RWPE2 (cell line): Measurements from ENCODE around the gene KCMF1.

Experiments
- ATAC-seq: fragments of 200-7000 bp; cut with Tn5 transposase; 3 replicates; pipeline ENCODE4 v1.9.1; 2021; ENCODE audit warnings: low read depth
- DNase-seq: peaks from one replicate; pipeline ENCODE4 v3.0.0-alpha.2; 2020; ENCODE audit warnings: low spot score
- H3K27ac ChIP-seq: fragments of 450-650 bp; 2 replicates; pipeline ENCODE4 v1.5.1; 2017; ENCODE audit warnings: mild to moderate bottlenecking; ENCODE audit not compliant: poor library complexity, severe bottlenecking
- H3K27me3 ChIP-seq: fragments of 250-450 bp; sonication (Bioruptor Pico); 2 replicates; pipeline ENCODE4 v1.5.1; 2021; ENCODE audit warnings: mild to moderate bottlenecking, moderate library complexity; ENCODE audit not compliant: insufficient read depth, poor library complexity, severe bottlenecking
- H3K36me3 ChIP-seq: fragments of 250-450 bp; sonication (Bioruptor Pico); 2 replicates; pipeline ENCODE4 v1.5.1; 2020; ENCODE audit warnings: low read depth, mild to moderate bottlenecking, moderate library complexity
- H3K4me1 ChIP-seq: fragments of 250-450 bp; sonication (Bioruptor Pico); 2 replicates; pipeline ENCODE4 v1.5.1; 2021; ENCODE audit warnings: mild to moderate bottlenecking, moderate library complexity; ENCODE audit not compliant: insufficient read depth, poor library complexity, severe bottlenecking
- H3K4me3 ChIP-seq: fragments of 250-450 bp; sonication (Bioruptor Pico); 2 replicates; pipeline ENCODE4 v1.5.1; 2021; ENCODE audit warnings: mild to moderate bottlenecking, moderate library complexity; ENCODE audit not compliant: severe bottlenecking
- H3K9me3 ChIP-seq: fragments of 250-450 bp; sonication (Bioruptor Pico); 2 replicates; pipeline ENCODE4 v1.5.1; 2021; ENCODE audit warnings: mild to moderate bottlenecking, moderate library complexity; ENCODE audit not compliant: severe bottlenecking
- TF ChIP-seq, protein P1 (sequence below): fragments of 450-650 bp; IDR thresholded peaks from one replicate; pipeline ENCODE4 v1.5.1; 2017; ENCODE audit warnings: mild to moderate bottlenecking, moderate library complexity; ENCODE audit not compliant: poor library complexity, severe bottlenecking

KCMF1 gene

GRCh38 chr2:85088921-85089320 is 118.0 kb downstream of the KCMF1 start:
- H3K27me3 ChIP-seq, result no peaks in the 10 kb centered on the region
- TF ChIP-seq, protein P1, sequence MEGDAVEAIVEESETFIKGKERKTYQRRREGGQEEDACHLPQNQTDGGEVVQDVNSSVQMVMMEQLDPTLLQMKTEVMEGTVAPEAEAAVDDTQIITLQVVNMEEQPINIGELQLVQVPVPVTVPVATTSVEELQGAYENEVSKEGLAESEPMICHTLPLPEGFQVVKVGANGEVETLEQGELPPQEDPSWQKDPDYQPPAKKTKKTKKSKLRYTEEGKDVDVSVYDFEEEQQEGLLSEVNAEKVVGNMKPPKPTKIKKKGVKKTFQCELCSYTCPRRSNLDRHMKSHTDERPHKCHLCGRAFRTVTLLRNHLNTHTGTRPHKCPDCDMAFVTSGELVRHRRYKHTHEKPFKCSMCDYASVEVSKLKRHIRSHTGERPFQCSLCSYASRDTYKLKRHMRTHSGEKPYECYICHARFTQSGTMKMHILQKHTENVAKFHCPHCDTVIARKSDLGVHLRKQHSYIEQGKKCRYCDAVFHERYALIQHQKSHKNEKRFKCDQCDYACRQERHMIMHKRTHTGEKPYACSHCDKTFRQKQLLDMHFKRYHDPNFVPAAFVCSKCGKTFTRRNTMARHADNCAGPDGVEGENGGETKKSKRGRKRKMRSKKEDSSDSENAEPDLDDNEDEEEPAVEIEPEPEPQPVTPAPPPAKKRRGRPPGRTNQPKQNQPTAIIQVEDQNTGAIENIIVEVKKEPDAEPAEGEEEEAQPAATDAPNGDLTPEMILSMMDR, result no peak
- ATAC-seq (no peak), DNase-seq (no peak)
- no peak overlapping the region for H3K27ac ChIP-seq
- H3K36me3 ChIP-seq, result no peaks in the 10 kb centered on the region
- H3K4me3 ChIP-seq, result no peak overlapping the region
- no peaks in the 10 kb centered on the region for H3K9me3 ChIP-seq
- H3K4me1 ChIP-seq, result no peaks in the 10 kb centered on the region

DNA sequence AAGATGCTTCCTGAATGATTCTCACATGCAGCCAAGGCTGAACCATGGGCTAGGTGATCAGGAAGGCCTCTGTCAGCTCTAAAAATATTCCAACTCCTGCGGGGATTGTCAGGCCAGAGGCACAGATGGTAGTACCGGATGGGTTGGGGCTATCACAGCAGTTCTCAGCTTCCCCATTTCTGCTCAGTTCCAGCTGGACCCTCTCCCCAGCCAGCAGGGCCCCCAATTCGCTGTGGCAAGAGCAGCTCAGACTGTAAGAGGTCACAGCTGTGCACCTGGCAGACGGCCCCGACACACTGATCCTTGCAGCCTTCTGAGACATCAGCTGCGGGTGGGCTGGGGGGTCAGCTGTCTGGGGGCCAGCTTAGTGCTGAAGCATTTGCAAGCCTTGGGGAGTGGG is 118.6 kb downstream of the KCMF1 start:
- H3K4me3 ChIP-seq, result no peak overlapping the region
- H3K27me3 ChIP-seq, result no peaks in the 10 kb centered on the region
- ATAC-seq, result no peak
- H3K4me1 ChIP-seq, result no peaks in the 10 kb centered on the region
- DNase-seq, result no peak
- no peaks in the 10 kb centered on the region for H3K36me3 ChIP-seq
- no peaks in the 10 kb centered on the region for H3K9me3 ChIP-seq
- TF ChIP-seq, protein P1, result no peak
- H3K27ac ChIP-seq, result no peak overlapping the region

GRCh38 chr2:85091838-85092237 is 120.9 kb downstream of the KCMF1 start:
- Histone ChIP-seq H3K4me1 (no peaks in the 10 kb centered on the region), H3K4me3 (no peak overlapping the region), H3K27me3 (no peaks in the 10 kb centered on the region), H3K27ac (no peak overlapping the region), H3K36me3 (no peaks in the 10 kb centered on the region), H3K9me3 (no peaks in the 10 kb centered on the region)
- DNase-seq, result no peak
- no peak for ATAC-seq
- TF ChIP-seq, protein P1, result no peak

- no peak for ATAC-seq
- no peaks in the 10 kb centered on the region for H3K4me1 ChIP-seq
- no peak for DNase-seq
These were observed 124.1 kb downstream of the KCMF1 start for GRCh38 chr2:85095094-85095493.

GRCh38 chr2:85096616-85097015 is 125.7 kb downstream of the KCMF1 start:
- TF ChIP-seq, protein P1, result no peak
- no peaks in the 10 kb centered on the region for H3K36me3 ChIP-seq
- H3K27me3 ChIP-seq, result no peaks in the 10 kb centered on the region
- no peaks in the 10 kb centered on the region for H3K4me1 ChIP-seq
- DNase-seq (no peak), ATAC-seq (no peak)
- H3K4me3 ChIP-seq, result no peak overlapping the region
- no peak overlapping the region for H3K27ac ChIP-seq
- no peaks in the 10 kb centered on the region for H3K9me3 ChIP-seq

More at GRCh38 chr2:85095094-85095493, 124.1 kb downstream of the KCMF1 start:
- Histone ChIP-seq H3K27ac (no peak overlapping the region), H3K9me3 (no peaks in the 10 kb centered on the region), H3K36me3 (no peaks in the 10 kb centered on the region), H3K4me3 (no peak overlapping the region), H3K27me3 (no peaks in the 10 kb centered on the region)
- TF ChIP-seq, protein P1, result no peak
